Neutrophil (primary cell): ENCODE data around the gene USP32.

Experiments used
- H3K27ac ChIP-seq: fragments of 200-600 bp; sonication (generic); 2 replicates; pipeline ENCODE4 v1.5.1; 2016; ENCODE audit warnings: mild to moderate bottlenecking, moderate library complexity
- H3K27me3 ChIP-seq: fragments of 200-600 bp; sonication (generic); 2 replicates; pipeline ENCODE4 v1.6.0; 2016; ENCODE audit warnings: mild to moderate bottlenecking
- H3K36me3 ChIP-seq: fragments of 200-600 bp; sonication (generic); 2 replicates; pipeline ENCODE4 v1.5.1; 2017
- H3K4me1 ChIP-seq, 2 experiments: fragments of 200-600 bp in 1 of 2; sonication (generic) in 1 of 2; 1 replicate in 1 of 2; 2 replicates in 1 of 2; pipeline versions ENCODE4 v1.5.1 to v1.6.1; 2013 to 2016; ENCODE audit warnings: low read depth in 1 of 2, low read length in 1 of 2, mild to moderate bottlenecking in 1 of 2, moderate library complexity in 1 of 2; ENCODE audit not compliant: control insufficient read depth in 1 of 2, insufficient read depth in 1 of 2
- H3K4me3 ChIP-seq, 2 experiments: fragments of 200-600 bp in 1 of 2; sonication (generic) in 1 of 2; 1 replicate in 1 of 2; 2 replicates in 1 of 2; pipeline ENCODE4 v1.5.1; 2013 to 2016; ENCODE audit warnings: low read depth in 1 of 2, low read length in 1 of 2, mild to moderate bottlenecking in 1 of 2, moderate library complexity in 1 of 2
- H3K9me3 ChIP-seq: fragments of 200-600 bp; sonication (generic); 2 replicates; pipeline ENCODE4 v1.5.1; 2016
- TF ChIP-seq, protein P1 (sequence below): fragments of 200-600 bp; sonication (generic); IDR thresholded peaks from 2 replicates; pipeline ENCODE4 v1.5.1; 2016; ENCODE audit warnings: antibody characterized with exemption

Gene USP32

DNA sequence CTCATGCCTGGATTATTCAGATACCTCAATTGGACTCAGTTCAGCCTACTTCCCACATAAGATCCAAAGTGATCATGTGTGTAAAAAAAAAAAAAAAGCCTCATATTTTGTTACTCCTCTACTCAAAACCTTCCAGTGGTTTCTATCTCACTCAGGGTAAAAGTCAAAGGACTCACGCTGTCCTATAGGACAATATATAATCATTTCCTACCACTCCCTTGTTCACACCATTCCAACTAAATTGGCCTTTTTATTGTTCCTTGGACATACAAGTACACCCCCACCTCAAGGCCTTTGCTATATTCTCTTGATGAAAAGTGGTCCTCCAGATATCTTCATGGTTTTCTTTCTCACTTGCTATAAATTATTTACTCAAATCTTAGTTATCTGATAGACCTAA, 99.2 kb downstream of the USP32 start:
- no peak overlapping the region for H3K4me3 ChIP-seq
- H3K27ac ChIP-seq, result no peak overlapping the region
- peaks cover 48% of the 10 kb centered on the region for H3K36me3 ChIP-seq
- no peaks in the 10 kb centered on the region for H3K9me3 ChIP-seq
- no peaks in the 10 kb centered on the region for H3K27me3 ChIP-seq
- TF ChIP-seq, protein P1, sequence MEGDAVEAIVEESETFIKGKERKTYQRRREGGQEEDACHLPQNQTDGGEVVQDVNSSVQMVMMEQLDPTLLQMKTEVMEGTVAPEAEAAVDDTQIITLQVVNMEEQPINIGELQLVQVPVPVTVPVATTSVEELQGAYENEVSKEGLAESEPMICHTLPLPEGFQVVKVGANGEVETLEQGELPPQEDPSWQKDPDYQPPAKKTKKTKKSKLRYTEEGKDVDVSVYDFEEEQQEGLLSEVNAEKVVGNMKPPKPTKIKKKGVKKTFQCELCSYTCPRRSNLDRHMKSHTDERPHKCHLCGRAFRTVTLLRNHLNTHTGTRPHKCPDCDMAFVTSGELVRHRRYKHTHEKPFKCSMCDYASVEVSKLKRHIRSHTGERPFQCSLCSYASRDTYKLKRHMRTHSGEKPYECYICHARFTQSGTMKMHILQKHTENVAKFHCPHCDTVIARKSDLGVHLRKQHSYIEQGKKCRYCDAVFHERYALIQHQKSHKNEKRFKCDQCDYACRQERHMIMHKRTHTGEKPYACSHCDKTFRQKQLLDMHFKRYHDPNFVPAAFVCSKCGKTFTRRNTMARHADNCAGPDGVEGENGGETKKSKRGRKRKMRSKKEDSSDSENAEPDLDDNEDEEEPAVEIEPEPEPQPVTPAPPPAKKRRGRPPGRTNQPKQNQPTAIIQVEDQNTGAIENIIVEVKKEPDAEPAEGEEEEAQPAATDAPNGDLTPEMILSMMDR, result no peak
- H3K4me1 ChIP-seq, result peaks cover 0 to 4% of the 10 kb centered on the region in 2 experiments

- no peaks in the 10 kb centered on the region for H3K9me3 ChIP-seq
- H3K36me3 ChIP-seq, result peaks cover 60% of the 10 kb centered on the region
- peaks cover 8 to 13% of the 10 kb centered on the region in 2 experiments for H3K4me1 ChIP-seq
- H3K27me3 ChIP-seq, result no peaks in the 10 kb centered on the region
- H3K27ac ChIP-seq, result no peak overlapping the region
- TF ChIP-seq, protein P1, result no peak
- H3K4me3 ChIP-seq, result no peak overlapping the region
These were observed 107.2 kb downstream of the USP32 start for GRCh38 chr17:60284709-60285108.

- H3K36me3 ChIP-seq, result peaks cover 55% of the 10 kb centered on the region
- H3K4me1 ChIP-seq, result peaks cover 8 to 13% of the 10 kb centered on the region in 2 experiments
- H3K27me3 ChIP-seq, result no peaks in the 10 kb centered on the region
- H3K27ac ChIP-seq, result no peak overlapping the region
- TF ChIP-seq, protein P1, result no peak
- no peak overlapping the region for H3K4me3 ChIP-seq
- H3K9me3 ChIP-seq, result no peaks in the 10 kb centered on the region
These were observed 108.1 kb downstream of the USP32 start for GRCh38 chr17:60283816-60284215.

DNA sequence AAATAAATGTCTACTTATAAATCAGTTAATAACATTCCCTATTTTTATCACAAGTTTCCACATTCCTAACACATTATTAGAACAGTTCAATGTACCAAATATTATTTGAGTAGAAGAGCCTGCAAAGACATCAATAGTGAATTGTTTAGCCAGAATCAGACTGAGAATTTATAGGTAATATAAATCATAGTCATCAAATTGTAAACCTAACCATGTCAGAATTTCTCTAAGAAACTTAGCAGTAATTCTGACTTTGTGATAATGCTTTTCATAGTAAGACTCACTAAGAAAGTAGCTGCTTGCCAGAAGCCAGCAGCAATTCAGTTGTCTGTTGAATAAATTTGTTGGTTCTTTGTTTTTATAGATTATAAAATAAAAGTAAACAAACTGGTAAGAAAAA, 111.3 kb downstream of the USP32 start:
- H3K27me3 ChIP-seq, result no peaks in the 10 kb centered on the region
- peaks cover 24% of the 10 kb centered on the region for H3K36me3 ChIP-seq
- no peak overlapping the region for H3K27ac ChIP-seq
- no peak overlapping the region for H3K4me3 ChIP-seq
- H3K9me3 ChIP-seq, result no peaks in the 10 kb centered on the region
- TF ChIP-seq, protein P1, result no peak
- peaks cover 8 to 13% of the 10 kb centered on the region in 2 experiments for H3K4me1 ChIP-seq

DNA sequence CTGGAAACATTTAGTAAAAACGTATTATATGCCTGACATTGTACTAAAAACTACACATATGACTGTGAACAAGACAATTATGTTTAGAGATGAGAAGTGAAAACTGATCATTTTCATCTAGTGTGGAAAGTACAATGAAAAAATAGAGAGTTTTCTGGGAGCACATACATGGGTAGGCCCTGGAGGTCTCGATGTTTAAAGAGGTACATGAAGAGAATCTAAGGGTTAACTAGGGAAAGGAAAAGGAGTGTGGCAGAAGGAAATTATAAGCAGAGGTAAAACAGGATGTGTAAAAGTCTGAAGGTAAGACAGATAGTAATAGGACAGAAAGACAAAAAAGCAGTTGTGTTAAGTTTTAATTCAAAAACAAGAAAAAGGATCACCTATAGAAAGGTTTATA, 113.7 kb downstream of the USP32 start:
- no peaks in the 10 kb centered on the region for H3K4me1 ChIP-seq
- TF ChIP-seq, protein P1, result no peak
- peaks cover 19% of the 10 kb centered on the region for H3K36me3 ChIP-seq
- H3K9me3 ChIP-seq, result no peaks in the 10 kb centered on the region
- no peak overlapping the region for H3K27ac ChIP-seq
- no peak overlapping the region for H3K4me3 ChIP-seq
- H3K27me3 ChIP-seq, result no peaks in the 10 kb centered on the region

- Histone ChIP-seq H3K36me3 (peaks cover 23% of the 10 kb centered on the region), H3K4me3 (no peak overlapping the region), H3K9me3 (no peaks in the 10 kb centered on the region), H3K4me1 (no peaks in the 10 kb centered on the region), H3K27me3 (no peaks in the 10 kb centered on the region), H3K27ac (no peak overlapping the region)
- TF ChIP-seq, protein P1, result no peak
These were observed 114.7 kb downstream of the USP32 start for GRCh38 chr17:60277258-60277657.
